ENCODE data around the gene NDUFS3.

The NDUFS3 gene

GRCh38 chr11:47617417-47617809 is 38.5 kb downstream of the NDUFS3 start:
- ChIA-PET CTCF (interaction anchor here (0.6 to 2.2 kb wide), 17 partner anchors 8 to 439 kb away, joined by 3 to 10 read pairs (median 4); no protein-coding TSS in a partner anchor), POLR2A (interaction anchor here (0.5 kb wide), 1 partner anchor 288 kb away, joined by 3 read pairs; no protein-coding TSS in a partner anchor)
- no peak for TF ChIP-seq CTCF (IDR thresholded peaks at IDR 0.05; ENCODE audit: control extremely low read depth, extremely low read depth, low read depth, missing control alignments)
- DNase-seq (ENCODE audit: extremely low spot score), result no peak

- CTCF ChIA-PET, result interaction anchor here (0.9 to 1.5 kb wide), 7 partner anchors 8 to 69 kb away, joined by 3 to 5 read pairs (median 3); no protein-coding TSS in a partner anchor
These were observed 42.0 kb downstream of the NDUFS3 start for GRCh38 chr11:47620836-47621378.

GRCh38 chr11:47626234-47626633 is 47.4 kb downstream of the NDUFS3 start:
- no peak for TF ChIP-seq CTCF (IDR thresholded peaks at IDR 0.05; ENCODE audit: control extremely low read depth, extremely low read depth, low read depth, missing control alignments)
- DNase-seq (ENCODE audit: extremely low spot score), result no peak
- ChIA-PET CTCF (interaction anchor here (0.8 to 1.1 kb wide), 3 partner anchors 9 to 18 kb away, joined by 3 to 4 read pairs (median 3); no protein-coding TSS in a partner anchor), POLR2A (no interaction called here)

More at GRCh38 chr11:47620836-47621378, 42.0 kb downstream of the NDUFS3 start:
- DNase-seq (ENCODE audit: extremely low spot score), result no peak
- no peak for TF ChIP-seq CTCF (IDR thresholded peaks at IDR 0.05; ENCODE audit: control extremely low read depth, extremely low read depth, low read depth, missing control alignments)
- POLR2A ChIA-PET, result no interaction called here

GRCh38 chr11:47628026-47628425 is 49.2 kb downstream of the NDUFS3 start:
- TF ChIP-seq CTCF (IDR thresholded peaks at IDR 0.05; ENCODE audit: control extremely low read depth, extremely low read depth, low read depth, missing control alignments), result no peak
- no peak for DNase-seq (ENCODE audit: extremely low spot score)
- POLR2A ChIA-PET, result interaction anchor here (0.6 kb wide), 1 partner anchor 12 kb away, joined by 4 read pairs; no protein-coding TSS in a partner anchor
- CTCF ChIA-PET, result interaction anchor here (1.0 to 1.5 kb wide), 3 partner anchors 8 to 12 kb away, joined by 3 to 6 read pairs (median 4); no protein-coding TSS in a partner anchor

- ChIA-PET CTCF (no interaction called here), POLR2A (no interaction called here)
- no peak for TF ChIP-seq CTCF (IDR thresholded peaks at IDR 0.05; ENCODE audit: control extremely low read depth, extremely low read depth, low read depth, missing control alignments)
- no peak for DNase-seq (ENCODE audit: extremely low spot score)
These were observed 52.6 kb downstream of the NDUFS3 start for GRCh38 chr11:47631473-47631872.

Measured in GM10248 (cell line).